Fibroblast of skin of right biceps (primary cell): ENCODE results near the gene CZIB.
"Not testable (repeated sequence)": the region's sequence is repeated elsewhere in the genome, so short reads cannot be mapped to it uniquely, and the experiment has no call there.

Source experiments
- DNase-seq: peaks from one replicate; pipeline ENCODE4 v3.0.0-alpha.2; 2013

Gene CZIB

GRCh38 chr1:53238197-53239155 is 18.0 kb upstream of the CZIB start, which contains the start of gene MAGOH:
TSS of gene MAGOH (minus strand) at chr1:53238518. CDS start at chr1:53238448, 70 bp downstream.
- peak; percentile 96 for DNase-seq

- no peak for DNase-seq
Measured at GRCh38 chr1:53237638-53238037, 17.2 kb upstream of the CZIB start.

DNA sequence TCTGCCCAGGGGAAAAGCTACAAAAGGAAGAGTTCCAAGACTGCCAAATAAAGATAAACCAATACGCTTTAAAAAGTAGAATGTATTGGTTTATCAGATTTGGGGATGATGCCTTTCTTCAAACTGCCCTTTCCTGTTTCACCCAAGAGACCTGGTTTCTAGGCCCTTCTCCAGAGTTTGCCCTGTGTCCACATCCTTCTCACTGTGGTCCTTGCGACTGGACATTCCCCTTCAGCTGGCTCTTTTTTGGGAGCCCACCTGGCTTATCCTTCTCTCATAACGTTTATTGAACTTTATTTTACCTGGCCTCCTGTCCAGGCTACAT is 490 bp upstream of the CZIB start:
- no peak for DNase-seq

DNA sequence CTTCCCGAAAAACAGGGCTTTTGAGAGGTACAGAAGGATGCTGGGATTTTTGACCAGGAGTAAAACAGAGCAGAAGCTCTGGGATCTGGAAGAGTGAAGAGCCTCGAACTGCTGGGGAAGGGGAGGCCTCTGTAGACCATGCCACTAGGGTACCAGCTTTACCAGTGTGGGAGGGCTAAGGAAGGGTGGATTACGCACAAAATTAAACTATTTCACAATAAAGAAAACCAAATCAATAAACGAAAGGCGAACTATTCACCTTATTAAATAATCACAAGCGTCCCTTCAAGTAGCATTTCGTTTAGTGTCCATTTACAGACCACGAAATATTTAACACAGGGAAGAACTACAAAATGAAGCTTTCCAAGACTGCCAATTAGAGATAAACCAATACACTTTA is 723 bp downstream of the CZIB start:
- DNase-seq = no peak

GRCh38 chr1:53218201-53218600 is 2.2 kb downstream of the CZIB start:
- no peak for DNase-seq

- no peak for DNase-seq
Measured at GRCh38 chr1:53214376-53214940, 6.0 kb downstream of the CZIB start.

DNA sequence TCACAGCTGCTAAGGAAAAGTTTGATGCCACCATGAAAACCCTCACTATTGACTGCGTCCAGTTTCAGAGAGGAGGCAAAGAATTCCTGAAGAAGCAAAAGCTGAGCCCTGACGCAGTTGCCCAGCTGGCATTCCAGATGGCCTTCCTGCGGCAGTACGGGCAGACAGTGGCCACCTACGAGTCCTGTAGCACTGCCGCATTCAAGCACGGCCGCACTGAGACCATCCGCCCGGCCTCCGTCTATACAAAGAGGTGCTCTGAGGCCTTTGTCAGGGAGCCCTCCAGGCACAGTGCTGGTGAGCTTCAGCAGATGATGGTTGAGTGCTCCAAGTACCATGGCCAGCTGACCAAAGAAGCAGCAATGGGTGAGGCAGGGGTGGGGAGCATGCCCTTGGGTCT is 9.5 kb downstream of the CZIB start:
- no peak for DNase-seq

- no peak for DNase-seq
Measured at GRCh38 chr1:53210352-53210751, 10.1 kb downstream of the CZIB start.

DNA sequence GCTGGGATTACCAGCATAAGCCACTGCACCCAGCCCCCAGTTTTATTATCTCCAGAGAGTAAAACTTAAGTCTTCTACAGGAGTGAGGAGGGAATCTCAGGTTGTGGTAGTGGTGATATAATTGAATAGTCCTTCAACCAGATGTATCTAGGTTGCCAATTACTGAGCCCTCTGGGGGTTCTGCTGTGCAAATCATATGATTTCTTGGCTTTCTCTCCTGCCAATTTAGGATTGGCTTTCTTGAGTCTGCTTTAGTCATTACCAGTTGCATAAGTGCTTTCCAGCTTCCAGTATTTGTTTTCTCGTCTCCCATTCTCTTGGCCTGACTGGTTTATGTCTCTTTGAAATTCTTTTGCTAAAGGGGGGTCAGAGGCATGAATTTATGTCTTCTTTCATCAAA is 12.7 kb downstream of the CZIB start:
- DNase-seq = no peak

DNA sequence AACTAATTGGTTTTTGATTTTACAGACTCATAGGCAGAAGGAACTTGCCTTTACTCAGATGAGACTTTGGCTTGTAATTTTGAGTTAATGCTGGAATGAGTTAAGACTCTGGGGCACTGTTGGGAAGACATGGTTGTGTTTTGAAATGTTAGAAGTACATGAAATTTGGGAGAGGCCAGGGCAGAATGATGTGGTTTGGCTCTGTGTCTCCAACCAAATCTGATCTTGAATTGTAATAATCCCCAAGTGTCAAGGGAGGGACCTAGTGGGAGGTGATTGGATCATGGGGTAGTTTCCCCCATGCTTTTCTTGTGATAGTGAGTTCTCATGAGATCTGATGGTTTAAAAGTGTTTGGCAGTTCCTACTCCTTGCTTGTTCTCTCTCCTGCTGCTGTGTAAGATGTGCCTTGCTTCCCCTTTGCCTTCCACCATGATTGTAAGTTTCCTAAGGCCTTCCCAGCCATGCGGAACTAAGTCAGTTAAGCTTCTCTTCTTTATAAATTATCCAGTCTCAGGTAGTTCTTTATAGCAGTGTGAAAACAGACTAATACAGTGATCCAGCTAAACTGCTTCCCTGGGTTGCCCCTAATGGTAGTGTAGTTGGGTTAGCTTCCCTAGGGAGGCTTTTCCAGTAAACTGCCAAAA is 13.6 kb downstream of the CZIB start:
- no peak for DNase-seq

DNA sequence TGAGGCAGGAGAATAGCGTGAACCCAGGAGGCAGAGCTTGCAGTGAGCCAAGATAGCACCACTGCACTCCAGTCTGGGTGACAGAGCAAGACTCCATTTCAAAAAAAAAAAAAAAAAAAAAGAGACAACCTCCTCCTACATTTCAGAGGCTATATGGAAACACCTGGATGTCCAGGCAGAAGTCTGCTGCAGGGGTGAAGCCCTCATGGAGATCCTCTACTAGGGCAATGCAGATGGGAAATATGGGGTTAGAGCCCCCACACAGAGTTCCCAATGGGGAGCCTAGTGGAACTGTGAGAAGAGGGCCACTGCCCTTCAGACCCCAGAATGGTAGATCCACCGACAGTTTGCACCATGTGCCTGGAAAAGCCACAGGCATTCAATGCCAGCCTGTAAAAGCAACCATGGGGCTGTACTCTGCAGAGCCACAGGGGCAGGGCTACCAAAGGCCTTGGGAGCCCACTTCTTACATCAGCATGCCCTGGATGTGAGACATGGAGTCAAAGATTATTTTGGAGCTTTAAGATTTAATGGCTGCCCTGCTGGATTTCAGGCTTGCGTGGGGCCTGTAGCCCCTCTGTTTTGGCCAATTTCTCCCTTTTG is 14.2 kb downstream of the CZIB start:
- DNase-seq = not testable (repeated sequence)

DNA sequence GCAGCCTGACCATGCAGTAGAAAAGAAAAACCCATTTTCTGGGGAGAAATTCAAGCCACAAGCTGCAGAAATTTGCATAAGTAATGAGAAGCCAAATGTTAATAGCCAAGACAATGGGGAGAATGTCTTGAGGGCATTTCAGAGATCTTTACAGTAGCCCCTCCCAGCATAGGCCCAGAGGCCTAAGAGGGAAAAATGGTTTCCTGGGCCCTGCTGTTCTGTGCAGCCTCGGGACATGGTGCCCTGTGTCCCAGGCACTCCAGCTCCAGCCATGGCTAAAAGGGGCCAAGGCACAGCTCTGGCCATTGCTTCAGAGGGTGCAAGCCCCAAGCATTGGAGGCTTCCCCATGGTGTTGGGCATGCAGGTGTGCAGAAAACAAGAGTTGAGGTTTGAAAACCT is 14.9 kb downstream of the CZIB start:
- DNase-seq = not testable (repeated sequence)

DNA sequence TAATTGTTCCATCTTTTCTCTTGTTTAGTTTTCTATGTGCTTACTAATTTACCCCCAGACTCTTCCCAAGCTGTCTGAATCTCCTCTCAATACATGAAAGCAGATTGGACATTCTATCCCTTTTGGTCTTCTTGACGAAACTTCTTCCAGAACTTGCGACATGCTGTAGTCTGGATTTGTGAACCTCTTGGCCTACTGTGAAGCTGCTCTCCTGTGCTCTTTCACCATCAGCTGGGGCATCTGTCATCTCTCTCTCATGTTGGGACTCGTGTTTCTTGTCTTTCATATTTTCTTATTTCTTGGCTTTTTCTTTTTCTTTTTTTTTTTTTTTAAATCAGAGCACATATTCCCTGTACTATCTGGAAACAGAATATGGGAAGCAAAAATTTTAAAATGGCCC is 17.0 kb downstream of the CZIB start:
- no peak for DNase-seq

- peak; percentile 59 for DNase-seq
Measured at GRCh38 chr1:53198241-53198651, 22.2 kb downstream of the CZIB start.

DNA sequence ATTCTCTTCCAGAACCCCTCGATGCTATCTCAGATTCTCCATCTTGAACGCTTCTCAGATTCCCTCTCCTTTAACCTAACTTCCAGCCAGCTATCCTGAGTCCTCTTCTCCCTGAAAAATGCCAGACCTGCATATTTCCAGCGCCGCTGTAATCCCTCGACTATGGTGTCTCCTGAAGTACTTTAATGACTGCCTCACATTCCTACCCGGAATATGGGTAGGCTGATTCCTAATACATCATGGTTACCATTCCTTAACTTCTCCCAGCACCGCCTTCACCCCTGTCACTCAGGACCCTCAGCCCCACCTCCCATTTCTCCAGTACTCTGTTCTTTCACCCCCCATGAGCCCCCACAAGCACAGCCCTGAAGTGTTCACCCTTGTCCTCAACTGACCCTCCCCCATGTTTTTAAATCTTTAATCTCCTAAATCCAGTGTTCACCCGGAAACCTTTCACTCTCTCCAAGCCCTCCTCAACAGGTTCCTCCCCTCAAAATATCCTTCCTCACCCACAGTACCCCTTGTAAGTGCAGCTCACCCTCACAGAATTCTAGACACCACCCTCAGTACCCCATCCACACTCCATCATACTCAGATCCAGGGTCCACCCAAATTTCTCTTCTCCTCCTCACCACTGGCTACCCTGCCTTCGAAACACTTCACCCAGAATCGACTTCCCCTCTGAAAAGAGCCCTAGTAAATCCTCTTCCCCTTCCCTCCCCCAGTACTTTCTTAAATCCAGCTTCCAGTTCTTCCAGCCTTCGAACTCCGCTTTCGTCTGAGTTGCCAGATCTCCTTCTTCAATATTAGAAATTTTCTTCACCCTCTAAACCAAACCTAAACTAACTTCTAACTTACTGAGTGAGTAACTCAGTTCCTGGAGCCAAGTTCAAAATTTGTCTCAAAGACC is 22.9 kb downstream of the CZIB start:
- peak; percentile 34 for DNase-seq

DNA sequence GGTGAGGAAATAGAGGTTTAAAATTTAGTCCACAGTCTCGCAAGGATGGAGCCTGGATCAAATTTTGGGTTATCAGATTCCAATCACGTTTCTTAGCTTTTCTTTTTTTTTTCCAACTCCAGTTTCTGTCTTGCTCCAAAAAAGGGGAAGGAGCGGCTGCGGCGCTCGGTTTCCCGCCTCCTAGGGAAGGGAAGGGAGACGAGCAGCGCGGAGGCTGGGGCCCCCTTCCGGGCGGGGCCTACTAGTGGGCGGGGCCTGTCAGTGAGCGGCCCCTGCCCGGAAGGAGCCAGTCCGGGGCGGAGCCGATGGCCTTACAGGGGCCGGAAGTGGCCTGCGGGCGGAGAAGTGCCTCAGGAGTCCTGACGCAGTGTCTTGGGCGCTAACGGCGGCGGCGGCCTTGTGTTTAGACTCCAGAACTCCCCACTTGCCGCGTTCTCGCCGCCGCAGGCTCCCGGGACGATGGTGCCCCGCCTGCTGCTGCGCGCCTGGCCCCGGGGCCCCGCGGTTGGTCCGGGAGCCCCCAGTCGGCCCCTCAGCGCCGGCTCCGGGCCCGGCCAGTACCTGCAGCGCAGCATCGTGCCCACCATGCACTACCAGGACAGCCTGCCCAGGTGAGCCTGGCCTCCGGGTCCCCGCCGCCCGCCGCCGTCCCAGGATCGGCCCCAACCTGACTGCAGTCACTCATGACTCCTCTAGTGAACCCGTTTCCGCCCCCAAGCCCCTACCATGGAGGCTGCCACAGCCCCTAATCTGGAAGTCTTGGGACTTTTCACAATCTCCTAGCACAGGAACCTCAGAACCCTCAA is 23.7 kb downstream of the CZIB start, which contains the start of gene CPT2:
Gene CPT2 (plus strand): TSS at position 340 of the 806 bp plus-strand sequence. CDS start 120 bp downstream, at position 460.
- DNase-seq = peak; percentile 94

DNA sequence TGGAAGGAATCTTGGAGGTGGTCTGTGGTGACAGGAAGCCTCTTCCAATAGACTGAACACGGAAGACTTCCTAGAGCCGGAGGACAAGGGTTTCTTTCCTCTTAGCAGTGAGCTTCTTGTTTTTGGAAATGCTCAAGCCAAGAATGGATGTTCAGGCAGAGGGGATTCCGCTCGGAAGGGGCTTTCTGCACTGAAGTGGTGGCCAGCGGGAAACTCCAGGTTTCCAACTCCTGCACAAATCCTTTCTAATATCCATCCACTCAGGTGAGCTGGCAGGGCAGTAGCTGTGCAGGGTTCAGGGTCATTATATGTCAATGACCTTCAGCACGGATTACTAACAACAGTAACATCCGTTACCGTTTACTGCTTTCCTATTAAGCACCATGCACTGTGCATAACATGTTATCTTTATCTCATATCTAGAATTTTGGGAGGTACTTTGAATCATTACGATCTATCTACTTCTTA is 24.4 kb downstream of the CZIB start:
- DNase-seq = no peak

- DNase-seq = no peak
Measured at GRCh38 chr1:53195246-53196016, 25.0 kb downstream of the CZIB start.

DNA sequence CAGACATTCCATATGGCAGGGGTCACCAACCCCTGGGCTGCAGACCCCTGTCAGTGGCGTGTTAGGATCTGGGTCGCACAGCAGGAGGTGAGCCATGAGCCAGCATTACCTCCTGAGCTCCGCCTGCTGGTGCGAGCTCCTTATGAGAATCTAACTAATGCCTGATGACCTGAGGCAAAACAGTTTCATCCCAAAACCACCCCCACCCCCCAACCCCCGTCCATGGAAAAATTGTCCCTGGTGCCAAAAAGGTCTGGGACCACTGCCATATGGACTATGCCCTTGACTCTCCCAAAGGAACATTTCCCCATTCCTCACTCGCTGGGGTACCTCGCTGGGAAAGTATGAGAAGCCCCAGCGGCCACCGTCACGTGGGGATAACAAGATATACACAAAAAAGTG is 30.2 kb downstream of the CZIB start:
- DNase-seq = no peak

- DNase-seq = no peak
Measured at GRCh38 chr1:53189061-53189460, 31.4 kb downstream of the CZIB start.
